Hepatocyte (in vitro differentiated cells): ENCODE measurements around the gene OXSR1.

Experiments
- CTCF ChIP-seq: fragments of 200-600 bp; sonication (generic); IDR thresholded peaks from 2 replicates; pipeline ENCODE4 v1.5.1; 2016; ENCODE audit warnings: antibody characterized with exemption, mild to moderate bottlenecking; ENCODE audit not compliant: poor library complexity
- EZH2 ChIP-seq: fragments of 200-600 bp; sonication (generic); IDR thresholded peaks from 2 replicates; pipeline ENCODE4 v1.6.1; 2016; ENCODE audit warnings: antibody characterized with exemption, mild to moderate bottlenecking, borderline replicate concordance
- EZH2phosphoT487 ChIP-seq: fragments of 200-600 bp; sonication (generic); IDR thresholded peaks from one replicate; pipeline ENCODE4 v1.6.1; 2018; ENCODE audit warnings: antibody characterized with exemption, mild to moderate bottlenecking, low read depth, moderate library complexity; ENCODE audit not compliant: unreplicated experiment, severe bottlenecking

GRCh38 chr3:38120693-38121450, 44.5 kb upstream of the OXSR1 start:
- TF ChIP-seq CTCF, result no peak
- TF ChIP-seq EZH2, result no peak
- no peak for TF ChIP-seq EZH2phosphoT487
